SK-N-SH (cell line): ENCODE data around the gene DDX31. TPM values are rescaled to one million over a fixed set of nuclear protein-coding genes. Genes with fewer than 3 reads are reported as not detected.
A peak's percentile ranks its signal among the peaks of the same experiment; 100 is the strongest.

Experiments used
- CTCF ChIA-PET: fragments of 300-600, 350-600 bp; formaldehyde crosslinking; extraction: SDS; loops from one replicate; lab custom pipeline; 2021; lab: Yijun Ruan, JAX
- POLR2A ChIA-PET: fragments of 350-600 bp; sonication (Branson Sonifier 250); formaldehyde crosslinking; extraction: SDS; loops from one replicate; lab custom pipeline; 2020; ENCODE audit warnings: antibody characterized with exemption, inconsistent platforms; lab: Yijun Ruan, JAX
- DNase-seq: peaks from one replicate; pipeline ENCODE4 v3.0.0; 2012
- H2AFZ ChIP-seq: fragments of 200-600 bp; sonication (generic); 2 replicates; pipeline ENCODE4 v1.8.1; 2016; ENCODE audit warnings: antibody characterized with exemption, mild to moderate bottlenecking, low read depth
- H3F3A ChIP-seq: fragments of 200-600 bp; sonication (generic); replicated peaks from 2 replicates; pipeline ENCODE3; 2016; ENCODE audit warnings: antibody characterized with exemption, mild to moderate bottlenecking; ENCODE audit not compliant: insufficient read depth
- H3K27ac ChIP-seq, 2 experiments: fragments of 200-500 bp in 1 of 2; fragments of 200-600 bp in 1 of 2; sonication (Bioruptor generic) in 1 of 2; sonication (generic), shearing (Covaris generic) in 1 of 2; 2 replicates each; pipeline versions ENCODE4 v1.5.1 to v1.6.1; 2014 to 2016; ENCODE audit warnings: low read depth in 2 of 2, inconsistent platforms in 1 of 2, low read length in 1 of 2, mild to moderate bottlenecking in 1 of 2, mixed read lengths in 1 of 2
- H3K27me3 ChIP-seq: fragments of 200-600 bp; sonication (generic), shearing (Covaris generic); 2 replicates; pipeline ENCODE4 v1.6.1; 2016; ENCODE audit warnings: mixed run types; ENCODE audit not compliant: insufficient read depth
- H3K36me3 ChIP-seq, 2 experiments: fragments of 200-500 bp in 1 of 2; fragments of 200-600 bp in 1 of 2; sonication (Bioruptor generic) in 1 of 2; sonication (generic) in 1 of 2; replicated peaks in 1 of 2; 2 replicates each; pipeline versions ENCODE3 to v1.5.1; 2014 to 2016; ENCODE audit warnings: low read length in 1 of 2, mild to moderate bottlenecking in 1 of 2; ENCODE audit not compliant: insufficient read depth in 2 of 2, control insufficient read depth in 1 of 2
- H3K4me1 ChIP-seq, 2 experiments: fragments of 200-500 bp in 1 of 2; fragments of 200-600 bp in 1 of 2; sonication (Bioruptor generic) in 1 of 2; sonication (generic), shearing (Covaris generic) in 1 of 2; 2 replicates each; pipeline versions ENCODE4 v1.5.1 to v1.6.1; 2014 to 2016; ENCODE audit warnings: low read depth in 1 of 2, low read length in 1 of 2, mixed run types in 1 of 2; ENCODE audit not compliant: insufficient read depth in 2 of 2, control insufficient read depth in 1 of 2
- H3K4me2 ChIP-seq: fragments of 200-600 bp; sonication (generic), shearing (Covaris generic); 2 replicates; pipeline ENCODE4 v1.6.1; 2017; ENCODE audit warnings: mixed run types
- H3K4me3 ChIP-seq, 2 experiments: fragments of 200-500 bp in 1 of 2; fragments of 200-600 bp in 1 of 2; sonication (Bioruptor generic) in 1 of 2; sonication (generic), shearing (Covaris generic) in 1 of 2; 2 replicates each; pipeline versions ENCODE4 v1.5.1 to v1.8.1; 2014 to 2016; ENCODE audit warnings: low read depth in 2 of 2, inconsistent platforms in 1 of 2, low read length in 1 of 2, mild to moderate bottlenecking in 1 of 2, mixed read lengths in 1 of 2, moderate library complexity in 1 of 2
- H3K79me2 ChIP-seq: fragments of 200-600 bp; sonication (generic); 2 replicates; pipeline ENCODE4 v1.8.1; 2017; ENCODE audit warnings: mild to moderate bottlenecking; ENCODE audit not compliant: insufficient read depth
- H3K9ac ChIP-seq: fragments of 200-600 bp; sonication (generic); 2 replicates; pipeline ENCODE4 v1.6.1; 2017; ENCODE audit warnings: mixed run types
- H3K9me2 ChIP-seq: fragments of 200-600 bp; sonication (generic); 2 replicates; pipeline ENCODE4 v1.6.1; 2017; ENCODE audit warnings: mixed run types
- H3K9me3 ChIP-seq: fragments of 200-600 bp; sonication (generic); 2 replicates; pipeline ENCODE4 v1.6.1; 2017; ENCODE audit warnings: mixed run types, mild to moderate bottlenecking, moderate library complexity
- H4K20me1 ChIP-seq: fragments of 200-600 bp; sonication (generic); 2 replicates; pipeline ENCODE4 v1.6.1; 2017; ENCODE audit warnings: mild to moderate bottlenecking, mixed run types; ENCODE audit not compliant: insufficient read depth
- CHD2 ChIP-seq: fragments of 150-350 bp; IDR thresholded peaks from 2 replicates; pipeline ENCODE4 v1.6.1; 2018; ENCODE audit warnings: low read length; ENCODE audit not compliant: partially characterized antibody
- ELF1 ChIP-seq: IDR thresholded peaks from 2 replicates; pipeline ENCODE4 v1.4.0; 2012
- EZH2phosphoT487 ChIP-seq: fragments of 200-600 bp; sonication (generic); IDR thresholded peaks from 2 replicates; pipeline ENCODE4 v1.6.1; 2017; ENCODE audit warnings: low read depth, mixed run types, mild to moderate bottlenecking, antibody characterized with exemption, moderate library complexity, borderline replicate concordance
- FOSL2 ChIP-seq: IDR thresholded peaks from 2 replicates; pipeline ENCODE4 v1.4.0; 2012; ENCODE audit warnings: low read depth, mild to moderate bottlenecking, moderate library complexity, borderline replicate concordance
- FOXM1 ChIP-seq: IDR thresholded peaks from 2 replicates; pipeline ENCODE4 v1.4.0; 2012; ENCODE audit warnings: low read depth, mild to moderate bottlenecking
- GABPA ChIP-seq: IDR thresholded peaks from 2 replicates; pipeline ENCODE4 v1.4.0; 2012; ENCODE audit warnings: low read depth, mild to moderate bottlenecking
- MAX ChIP-seq: IDR thresholded peaks from 2 replicates; pipeline ENCODE4 v1.4.0; 2012; ENCODE audit warnings: low read depth
- MEF2A ChIP-seq: IDR thresholded peaks from 2 replicates; pipeline ENCODE4 v1.4.0; 2012; ENCODE audit warnings: low read depth, borderline replicate concordance
- MXI1 ChIP-seq: IDR thresholded peaks from 2 replicates; pipeline ENCODE4 v1.6.1; 2012; ENCODE audit warnings: mild to moderate bottlenecking, low read depth, low read length, improper control_type of control experiment
- NFIC ChIP-seq: IDR thresholded peaks from 2 replicates; pipeline ENCODE4 v1.4.0; 2012; ENCODE audit warnings: borderline replicate concordance
- NRF1 ChIP-seq: IDR thresholded peaks from 2 replicates; pipeline ENCODE4 v1.6.1; 2012; ENCODE audit warnings: low read depth, mild to moderate bottlenecking, low read length
- RAD21 ChIP-seq: IDR thresholded peaks from 2 replicates; pipeline ENCODE4 v1.6.1; 2012; ENCODE audit warnings: mild to moderate bottlenecking, low read length
- RFX5 ChIP-seq: IDR thresholded peaks from 2 replicates; pipeline ENCODE4 v1.6.1; 2012; ENCODE audit warnings: mild to moderate bottlenecking, improper control_type of control experiment, low read length
- SIN3A ChIP-seq: IDR thresholded peaks from 2 replicates; pipeline ENCODE4 v1.6.1; 2012; ENCODE audit warnings: low read depth, mild to moderate bottlenecking, low read length, moderate library complexity, borderline replicate concordance
- TAF1 ChIP-seq: IDR thresholded peaks from 2 replicates; pipeline ENCODE4 v1.6.1; 2012; ENCODE audit warnings: low read depth, mild to moderate bottlenecking, low read length, moderate library complexity, borderline replicate concordance
- TEAD4 ChIP-seq: IDR thresholded peaks from 2 replicates; pipeline ENCODE4 v1.4.0; 2012; ENCODE audit warnings: mild to moderate bottlenecking, borderline replicate concordance; ENCODE audit not compliant: insufficient read depth
- USF1 ChIP-seq: IDR thresholded peaks from 2 replicates; pipeline ENCODE4 v1.4.0; 2012; ENCODE audit warnings: low read depth, borderline replicate concordance
- YY1 ChIP-seq: IDR thresholded peaks from 2 replicates; pipeline ENCODE4 v1.4.0; 2012; ENCODE audit warnings: low read depth, mild to moderate bottlenecking
- WGBS: methylation state at CpG from one replicate; pipeline ENCODE4 v1.1.6; 2017; ENCODE audit warnings: low lambda C conversion rate; 5-methylcytosine and 5-hydroxymethylcytosine counted together
- polyA plus RNA-seq, 3 experiments: library from polyadenylated mRNA; depleted of rRNA; stranded (reverse); fragments of >200 nt; gene quantifications; 2 replicates each; pipeline ENCODE4 v1.2.3, GENCODE V29; 2012
- TF ChIP-seq, protein P1 (sequence below): fragments of 200-600 bp; sonication (generic); IDR thresholded peaks from 2 replicates; pipeline ENCODE4 v1.6.1; 2017; ENCODE audit warnings: antibody characterized with exemption, mild to moderate bottlenecking, moderate library complexity
- TF ChIP-seq, protein P2 (sequence below): fragments of 150-350 bp; IDR thresholded peaks from 2 replicates; pipeline ENCODE4 v1.6.1; 2016; ENCODE audit warnings: mild to moderate bottlenecking, low read depth, low read length

DDX31 gene
- polyA plus RNA-seq, 1 of the 3 experiments (the other 2 are of a cell fraction), result 13.9 TPM

DNA sequence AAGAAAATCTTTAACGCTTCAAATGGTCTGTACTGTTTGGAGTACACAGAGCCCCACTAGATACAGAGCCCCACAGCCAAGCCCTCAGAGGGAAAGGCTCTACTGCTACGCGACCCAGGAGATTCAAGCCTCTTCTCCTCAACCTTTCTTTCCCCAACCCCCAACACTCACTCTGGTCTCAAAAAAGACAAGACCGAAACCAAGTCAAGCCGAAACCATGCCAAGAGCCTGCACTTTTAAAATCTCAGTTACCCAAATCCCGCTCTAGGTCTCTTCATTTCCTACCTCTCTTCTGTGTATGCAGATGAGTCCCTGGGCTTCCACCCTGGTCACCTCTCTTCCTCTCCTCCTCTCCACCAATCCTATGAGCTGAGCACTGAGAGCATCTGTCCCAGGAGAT, 55.5 kb downstream of the DDX31 start:
- CTCF ChIA-PET, result interaction anchor here (0.6 kb wide), 1 partner anchor 8 kb away, joined by 3 read pairs; no protein-coding TSS in a partner anchor
- no peak overlapping the region for H3K4me2 ChIP-seq
- no peaks in the 10 kb centered on the region for H3K4me1 ChIP-seq
- no peak overlapping the region for H3K27ac ChIP-seq
- DNase-seq, result no peak
- TF ChIP-seq MXI1 (no peak), MAX (no peak), CHD2 (no peak), NFIC (no peak), FOSL2 (no peak), MEF2A (no peak), SIN3A (no peak), RFX5 (no peak), RAD21 (no peak), USF1 (no peak), YY1 (no peak), EZH2phosphoT487 (no peak), GABPA (no peak)
- TF ChIP-seq, protein P1, sequence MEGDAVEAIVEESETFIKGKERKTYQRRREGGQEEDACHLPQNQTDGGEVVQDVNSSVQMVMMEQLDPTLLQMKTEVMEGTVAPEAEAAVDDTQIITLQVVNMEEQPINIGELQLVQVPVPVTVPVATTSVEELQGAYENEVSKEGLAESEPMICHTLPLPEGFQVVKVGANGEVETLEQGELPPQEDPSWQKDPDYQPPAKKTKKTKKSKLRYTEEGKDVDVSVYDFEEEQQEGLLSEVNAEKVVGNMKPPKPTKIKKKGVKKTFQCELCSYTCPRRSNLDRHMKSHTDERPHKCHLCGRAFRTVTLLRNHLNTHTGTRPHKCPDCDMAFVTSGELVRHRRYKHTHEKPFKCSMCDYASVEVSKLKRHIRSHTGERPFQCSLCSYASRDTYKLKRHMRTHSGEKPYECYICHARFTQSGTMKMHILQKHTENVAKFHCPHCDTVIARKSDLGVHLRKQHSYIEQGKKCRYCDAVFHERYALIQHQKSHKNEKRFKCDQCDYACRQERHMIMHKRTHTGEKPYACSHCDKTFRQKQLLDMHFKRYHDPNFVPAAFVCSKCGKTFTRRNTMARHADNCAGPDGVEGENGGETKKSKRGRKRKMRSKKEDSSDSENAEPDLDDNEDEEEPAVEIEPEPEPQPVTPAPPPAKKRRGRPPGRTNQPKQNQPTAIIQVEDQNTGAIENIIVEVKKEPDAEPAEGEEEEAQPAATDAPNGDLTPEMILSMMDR, result no peak
- TF ChIP-seq, all 33 proteins: peak for 0
- no peak overlapping the region for H2AFZ ChIP-seq
- H3K36me3 ChIP-seq, result peaks cover 33 to 75% of the 10 kb centered on the region in 2 experiments
- 82% methylated on average over 6 of the region's 6 CpGs for WGBS
- no peak overlapping the region for H3K4me3 ChIP-seq
- H3K9me3 ChIP-seq, result no peaks in the 10 kb centered on the region
- POLR2A ChIA-PET, result no interaction called here
- peaks cover 6% of the 10 kb centered on the region for H3F3A ChIP-seq
- no peaks in the 10 kb centered on the region for H3K27me3 ChIP-seq
- H3K79me2 ChIP-seq, result no peaks in the 10 kb centered on the region
- H3K9ac ChIP-seq, result no peak overlapping the region
- H4K20me1 ChIP-seq, result peaks cover 12% of the 10 kb centered on the region
- H3K9me2 ChIP-seq, result no peaks in the 10 kb centered on the region

GRCh38 chr9:132610661-132611060, 59.1 kb downstream of the DDX31 start:
- Histone ChIP-seq H3K4me1 (no peaks in the 10 kb centered on the region; a peak in 1 of 4 replicates), H3K27me3 (no peaks in the 10 kb centered on the region), H4K20me1 (peaks cover 18% of the 10 kb centered on the region), H3F3A (peaks cover 6% of the 10 kb centered on the region), H3K9me3 (no peaks in the 10 kb centered on the region), H2AFZ (no peak overlapping the region), H3K36me3 (peaks cover 28 to 67% of the 10 kb centered on the region in 2 experiments), H3K9me2 (no peaks in the 10 kb centered on the region), H3K79me2 (no peaks in the 10 kb centered on the region), H3K4me2 (no peak overlapping the region), H3K4me3 (no peak overlapping the region), H3K9ac (no peak overlapping the region), H3K27ac (peak overlapping the region in 1 of 2 experiments; percentile 77; a peak in 2 of 4 replicates)
- POLR2A ChIA-PET, result no interaction called here
- TF ChIP-seq TEAD4 (no peak), ELF1 (no peak), TAF1 (no peak), NRF1 (no peak), FOXM1 (no peak)
- TF ChIP-seq, protein P2, sequence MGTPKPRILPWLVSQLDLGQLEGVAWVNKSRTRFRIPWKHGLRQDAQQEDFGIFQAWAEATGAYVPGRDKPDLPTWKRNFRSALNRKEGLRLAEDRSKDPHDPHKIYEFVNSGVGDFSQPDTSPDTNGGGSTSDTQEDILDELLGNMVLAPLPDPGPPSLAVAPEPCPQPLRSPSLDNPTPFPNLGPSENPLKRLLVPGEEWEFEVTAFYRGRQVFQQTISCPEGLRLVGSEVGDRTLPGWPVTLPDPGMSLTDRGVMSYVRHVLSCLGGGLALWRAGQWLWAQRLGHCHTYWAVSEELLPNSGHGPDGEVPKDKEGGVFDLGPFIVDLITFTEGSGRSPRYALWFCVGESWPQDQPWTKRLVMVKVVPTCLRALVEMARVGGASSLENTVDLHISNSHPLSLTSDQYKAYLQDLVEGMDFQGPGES, result no peak
- 97% methylated on average over 12 of the region's 12 CpGs for WGBS
- CTCF ChIA-PET, result interaction anchor here (1.0 kb wide), 1 partner anchor 17 kb away, joined by 3 read pairs; no protein-coding TSS in a partner anchor
- DNase-seq, result no peak
